Astrocyte (in vitro differentiated cells and primary cell): ENCODE measurements around the gene CCL8. TPM values are rescaled to one million over a fixed set of nuclear protein-coding genes. Genes with fewer than 3 reads are reported as not detected.

Experiments used
- DNase-seq: peaks from one replicate; pipeline ENCODE4 v3.0.0-alpha.2; 2010; ENCODE audit warnings: low read depth
- FAIRE-seq: peaks from 2 replicates; lab custom pipeline; 2011; peaks lifted over from hg19 to GRCh38; lab: Jason Lieb, UNC
- H2AFZ ChIP-seq: 2 replicates; pipeline ENCODE4 v1.6.0; 2012; ENCODE audit warnings: low read depth, low read length, inconsistent platforms
- H3K27ac ChIP-seq: 2 replicates; pipeline ENCODE4 v1.5.1; 2011; ENCODE audit warnings: low read depth, low read length, inconsistent platforms
- H3K27me3 ChIP-seq: 2 replicates; pipeline ENCODE4 v1.6.0; 2011; ENCODE audit warnings: low read length, inconsistent platforms; ENCODE audit not compliant: insufficient read depth
- H3K36me3 ChIP-seq: 2 replicates; pipeline ENCODE4 v1.5.1; 2011; ENCODE audit warnings: low read length, inconsistent platforms; ENCODE audit not compliant: insufficient read depth
- H3K4me1 ChIP-seq: 2 replicates; pipeline ENCODE4 v1.5.1; 2011; ENCODE audit warnings: low read length, inconsistent platforms; ENCODE audit not compliant: insufficient read depth
- H3K4me2 ChIP-seq: 2 replicates; pipeline ENCODE4 v1.6.0; 2012; ENCODE audit warnings: low read length, inconsistent platforms
- H3K4me3 ChIP-seq: 2 replicates; pipeline ENCODE4 v1.5.1; 2011; ENCODE audit warnings: low read depth, mild to moderate bottlenecking, low read length, inconsistent platforms; ENCODE audit not compliant: insufficient read depth
- H3K79me2 ChIP-seq: 2 replicates; pipeline ENCODE4 v1.6.0; 2012; ENCODE audit warnings: mild to moderate bottlenecking, low read length, inconsistent platforms; ENCODE audit not compliant: insufficient read depth
- H3K9ac ChIP-seq: 2 replicates; pipeline ENCODE4 v1.6.0; 2012; ENCODE audit warnings: mild to moderate bottlenecking, low read length, inconsistent platforms
- H3K9me3 ChIP-seq: 2 replicates; pipeline ENCODE4 v1.5.1; 2012; ENCODE audit warnings: low read depth, mild to moderate bottlenecking, low read length, inconsistent platforms; ENCODE audit not compliant: insufficient read depth
- H4K20me1 ChIP-seq: 2 replicates; pipeline ENCODE4 v1.6.0; 2012; ENCODE audit warnings: low read length, inconsistent platforms; ENCODE audit not compliant: insufficient read depth
- H3K27ac Mint-ChIP-seq: one replicate; pipeline ENCODE4 v1.8.0; 2021; ENCODE audit warnings: mild to moderate bottlenecking, mixed read lengths; ENCODE audit not compliant: unreplicated experiment
- H3K27me3 Mint-ChIP-seq: one replicate; pipeline ENCODE4 v1.8.0; 2021; ENCODE audit warnings: low read depth, mixed read lengths; ENCODE audit not compliant: unreplicated experiment
- H3K36me3 Mint-ChIP-seq: one replicate; pipeline ENCODE4 v1.8.0; 2021; ENCODE audit warnings: low read depth, mixed read lengths; ENCODE audit not compliant: unreplicated experiment
- H3K4me1 Mint-ChIP-seq: one replicate; pipeline ENCODE4 v1.8.0; 2021; ENCODE audit warnings: low read depth, mixed read lengths; ENCODE audit not compliant: unreplicated experiment
- H3K4me3 Mint-ChIP-seq: one replicate; pipeline ENCODE4 v1.8.0; 2021; ENCODE audit warnings: mild to moderate bottlenecking, moderate library complexity, mixed read lengths; ENCODE audit not compliant: unreplicated experiment
- H3K9me3 Mint-ChIP-seq: one replicate; pipeline ENCODE4 v1.8.0; 2021; ENCODE audit warnings: mild to moderate bottlenecking, mixed read lengths; ENCODE audit not compliant: unreplicated experiment
- CTCF ChIP-seq: IDR thresholded peaks from 2 replicates; pipeline ENCODE4 v1.5.1; 2011; ENCODE audit warnings: low read depth, mild to moderate bottlenecking, inconsistent platforms, low read length, moderate library complexity; ENCODE audit not compliant: insufficient read depth
- EZH2 ChIP-seq: IDR thresholded peaks from 2 replicates; pipeline ENCODE4 v1.6.1; 2012; ENCODE audit warnings: mild to moderate bottlenecking, low read length, inconsistent platforms; ENCODE audit not compliant: insufficient read depth
- total RNA-seq: library from RNA; stranded (reverse); gene quantifications from 2 replicates; pipeline ENCODE4 v1.2.1, GENCODE V29; 2021

The CCL8 gene
- total RNA-seq, 1 donor from 2014 or later = not detected

GRCh38 chr17:34347063-34347462, 27.8 kb downstream of the CCL8 start:
- FAIRE-seq (no peak), DNase-seq (no peak)
- Histone ChIP-seq H3K4me2 (no peak overlapping the region), H2AFZ (no peak overlapping the region), H3K9me3 (no peaks in the 10 kb centered on the region), H3K36me3 (no peaks in the 10 kb centered on the region), H3K27ac (no peak overlapping the region), H3K9ac (no peak overlapping the region), H3K27me3 (peaks cover 3% of the 10 kb centered on the region), H4K20me1 (no peaks in the 10 kb centered on the region), H3K4me1 (no peaks in the 10 kb centered on the region), H3K79me2 (no peaks in the 10 kb centered on the region), H3K4me3 (no peak overlapping the region)
- Mint-ChIP-seq H3K4me3 (no peak overlapping the region), H3K27me3 (peaks cover 1% of the 10 kb centered on the region), H3K36me3 (no peaks in the 10 kb centered on the region), H3K27ac (no peak overlapping the region), H3K9me3 (no peaks in the 10 kb centered on the region), H3K4me1 (no peaks in the 10 kb centered on the region)
- TF ChIP-seq CTCF = no peak
- TF ChIP-seq EZH2 = no peak

- peaks cover 8% of the 10 kb centered on the region for H3K27me3 Mint-ChIP-seq
- no peaks in the 10 kb centered on the region for H3K4me1 Mint-ChIP-seq
- no peak overlapping the region for H3K27ac ChIP-seq
- H3K9me3 ChIP-seq = no peaks in the 10 kb centered on the region
- H3K36me3 ChIP-seq = no peaks in the 10 kb centered on the region
- no peak overlapping the region for H3K27ac Mint-ChIP-seq
- FAIRE-seq (no peak), DNase-seq (no peak)
- no peak overlapping the region for H3K4me3 Mint-ChIP-seq
- peaks cover 3% of the 10 kb centered on the region for H3K27me3 ChIP-seq
- TF ChIP-seq EZH2 = no peak
- no peak for TF ChIP-seq CTCF
- no peaks in the 10 kb centered on the region for H3K36me3 Mint-ChIP-seq
- no peaks in the 10 kb centered on the region for H3K79me2 ChIP-seq
- H3K4me3 ChIP-seq = no peak overlapping the region
- no peaks in the 10 kb centered on the region for H4K20me1 ChIP-seq
- no peak overlapping the region for H3K4me2 ChIP-seq
- peaks cover 7% of the 10 kb centered on the region for H3K9me3 Mint-ChIP-seq
- H3K4me1 ChIP-seq = no peaks in the 10 kb centered on the region
- H3K9ac ChIP-seq = no peak overlapping the region
- H2AFZ ChIP-seq = no peak overlapping the region
Observed at GRCh38 chr17:34349751-34350150, 30.5 kb downstream of the CCL8 start.

- Mint-ChIP-seq H3K27ac (no peak overlapping the region), H3K27me3 (peaks cover 12% of the 10 kb centered on the region), H3K9me3 (peaks cover 7% of the 10 kb centered on the region), H3K4me1 (no peaks in the 10 kb centered on the region), H3K36me3 (no peaks in the 10 kb centered on the region), H3K4me3 (no peak overlapping the region)
- H3K9me3 ChIP-seq = no peaks in the 10 kb centered on the region
- FAIRE-seq (no peak), DNase-seq (no peak)
- H3K4me2 ChIP-seq = no peak overlapping the region
- no peaks in the 10 kb centered on the region for H3K79me2 ChIP-seq
- H3K4me1 ChIP-seq = no peaks in the 10 kb centered on the region
- no peak overlapping the region for H3K9ac ChIP-seq
- H3K27me3 ChIP-seq = peaks cover 3% of the 10 kb centered on the region
- TF ChIP-seq EZH2 = no peak
- TF ChIP-seq CTCF = no peak
- H2AFZ ChIP-seq = no peak overlapping the region
- no peak overlapping the region for H3K4me3 ChIP-seq
- H3K27ac ChIP-seq = no peak overlapping the region
- H3K36me3 ChIP-seq = no peaks in the 10 kb centered on the region
- no peaks in the 10 kb centered on the region for H4K20me1 ChIP-seq
Observed at GRCh38 chr17:34351096-34351495, 31.9 kb downstream of the CCL8 start.
